Astrocyte (in vitro differentiated cells and primary cell): ENCODE measurements around the gene GPR137B.

ENCODE experiments used
- EZH2 ChIP-seq: IDR thresholded peaks from 2 replicates; pipeline ENCODE4 v1.6.1; 2012; ENCODE audit warnings: mild to moderate bottlenecking, low read length, inconsistent platforms; ENCODE audit not compliant: insufficient read depth
- TF ChIP-seq, protein P1 (sequence below): IDR thresholded peaks from 2 replicates; pipeline ENCODE4 v1.5.1; 2011; ENCODE audit warnings: low read depth, mild to moderate bottlenecking, inconsistent platforms, low read length, moderate library complexity; ENCODE audit not compliant: insufficient read depth

DNA sequence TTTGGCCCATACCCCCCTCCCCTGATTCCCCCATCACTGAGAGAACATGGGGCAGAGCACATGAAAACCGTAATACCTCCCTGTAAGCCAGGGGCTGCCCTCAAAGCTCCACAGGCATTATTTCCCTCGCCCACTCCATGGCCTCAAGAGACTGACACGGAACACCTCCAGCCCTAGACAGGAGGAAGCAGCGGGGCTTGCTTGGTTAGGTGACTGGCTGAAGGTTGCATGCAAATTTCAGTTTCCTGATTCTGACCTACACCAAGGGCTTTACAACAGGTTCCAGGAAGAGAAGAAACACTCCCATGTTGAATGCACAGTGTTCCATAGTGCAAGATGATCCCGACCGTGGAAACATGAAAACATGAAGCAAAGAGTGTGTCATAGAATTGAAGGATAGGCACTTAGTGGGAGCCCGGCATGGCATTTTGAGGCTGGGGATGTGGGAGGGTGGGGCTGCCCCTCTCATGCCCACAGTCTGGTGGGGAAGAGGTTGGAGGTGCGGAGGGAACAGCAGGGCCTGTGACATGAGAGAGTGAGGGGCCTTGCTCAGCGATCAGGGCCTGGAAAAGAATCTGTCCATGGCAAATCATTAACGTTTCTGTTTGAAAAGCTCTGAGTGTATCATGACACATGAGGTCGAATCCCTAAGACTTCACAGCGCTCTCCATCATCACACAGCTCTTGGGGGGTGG, 33.5 kb downstream of the GPR137B start:
- TF ChIP-seq, protein P1, sequence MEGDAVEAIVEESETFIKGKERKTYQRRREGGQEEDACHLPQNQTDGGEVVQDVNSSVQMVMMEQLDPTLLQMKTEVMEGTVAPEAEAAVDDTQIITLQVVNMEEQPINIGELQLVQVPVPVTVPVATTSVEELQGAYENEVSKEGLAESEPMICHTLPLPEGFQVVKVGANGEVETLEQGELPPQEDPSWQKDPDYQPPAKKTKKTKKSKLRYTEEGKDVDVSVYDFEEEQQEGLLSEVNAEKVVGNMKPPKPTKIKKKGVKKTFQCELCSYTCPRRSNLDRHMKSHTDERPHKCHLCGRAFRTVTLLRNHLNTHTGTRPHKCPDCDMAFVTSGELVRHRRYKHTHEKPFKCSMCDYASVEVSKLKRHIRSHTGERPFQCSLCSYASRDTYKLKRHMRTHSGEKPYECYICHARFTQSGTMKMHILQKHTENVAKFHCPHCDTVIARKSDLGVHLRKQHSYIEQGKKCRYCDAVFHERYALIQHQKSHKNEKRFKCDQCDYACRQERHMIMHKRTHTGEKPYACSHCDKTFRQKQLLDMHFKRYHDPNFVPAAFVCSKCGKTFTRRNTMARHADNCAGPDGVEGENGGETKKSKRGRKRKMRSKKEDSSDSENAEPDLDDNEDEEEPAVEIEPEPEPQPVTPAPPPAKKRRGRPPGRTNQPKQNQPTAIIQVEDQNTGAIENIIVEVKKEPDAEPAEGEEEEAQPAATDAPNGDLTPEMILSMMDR = no peak
- TF ChIP-seq EZH2 = no peak
